SK-N-SH treated with all-trans-retinoic acid at 6 μM for 48 hours (cell line): ENCODE measurements around the gene RRP15.

ENCODE experiments used
- ATAC-seq: fragments of 200-7000 bp; cut with Tn5 transposase; 3 replicates; pipeline ENCODE4 v1.9.1; 2020; ENCODE audit warnings: mild to moderate bottlenecking, moderate library complexity
- ARNTL ChIP-seq: fragments of 450-650 bp; formaldehyde crosslinking; IDR thresholded peaks from 2 replicates; pipeline ENCODE4 v1.5.0; 2020; ENCODE audit warnings: low read depth, mild to moderate bottlenecking, moderate library complexity, borderline replicate concordance
- BACH2 ChIP-seq: fragments of 250-450 bp; sonication (Bioruptor Pico); IDR thresholded peaks from 2 replicates; pipeline ENCODE4 v1.9.0; 2021; ENCODE audit warnings: mild to moderate bottlenecking, borderline replicate concordance
- CSDC2 ChIP-seq: fragments of 250-450 bp; sonication (Bioruptor Pico); IDR thresholded peaks from 2 replicates; pipeline ENCODE4 v1.5.0; 2020; ENCODE audit warnings: mild to moderate bottlenecking, moderate library complexity
- ESRRG ChIP-seq: fragments of 250-450 bp; sonication (Bioruptor Pico); IDR thresholded peaks from 2 replicates; pipeline ENCODE4 v1.6.1; 2021; ENCODE audit warnings: mild to moderate bottlenecking
- GLIS3 ChIP-seq: fragments of 250-450 bp; sonication (Bioruptor Pico); IDR thresholded peaks from 2 replicates; pipeline ENCODE4 v1.5.0; 2020; ENCODE audit warnings: mild to moderate bottlenecking, moderate library complexity
- ISL1 ChIP-seq: fragments of 250-450 bp; sonication (Bioruptor Pico); IDR thresholded peaks from 2 replicates; pipeline ENCODE4 v2.1.2; 2022; ENCODE audit warnings: mild to moderate bottlenecking, moderate library complexity
- OSR1 ChIP-seq: fragments of 250-450 bp; sonication (Bioruptor Pico); IDR thresholded peaks from 2 replicates; pipeline ENCODE4 v1.8.0; 2022; ENCODE audit warnings: moderate library complexity, mild to moderate bottlenecking, inconsistent platforms
- PPARA ChIP-seq: fragments of 250-450 bp; sonication (Bioruptor Pico); IDR thresholded peaks from 2 replicates; pipeline ENCODE4 v1.5.0; 2020; ENCODE audit warnings: mild to moderate bottlenecking, borderline replicate concordance
- SNAI2 ChIP-seq: fragments of 250-450 bp; sonication (Bioruptor Pico); IDR thresholded peaks from 2 replicates; pipeline ENCODE4 v1.5.0; 2020; ENCODE audit warnings: mild to moderate bottlenecking, moderate library complexity
- TCF4 ChIP-seq: fragments of 250-450 bp; sonication (Bioruptor Pico); IDR thresholded peaks from 2 replicates; pipeline ENCODE4 v1.8.0; 2021; ENCODE audit warnings: mild to moderate bottlenecking, moderate library complexity, borderline replicate concordance
- TOX ChIP-seq: fragments of 250-450 bp; sonication (Bioruptor Pico); IDR thresholded peaks from 2 replicates; pipeline ENCODE4 v1.8.0; 2021; ENCODE audit warnings: mild to moderate bottlenecking, moderate library complexity, borderline replicate concordance
- ZC3H10 ChIP-seq: fragments of 250-450 bp; sonication (Bioruptor Pico); IDR thresholded peaks from 2 replicates; pipeline ENCODE4 v1.5.1; 2021; ENCODE audit warnings: mild to moderate bottlenecking, moderate library complexity
- ZFP3 ChIP-seq: fragments of 250-450 bp; sonication (Bioruptor Pico); IDR thresholded peaks from 2 replicates; pipeline ENCODE4 v1.5.0; 2020; ENCODE audit warnings: mild to moderate bottlenecking, moderate library complexity
- ZFP30 ChIP-seq: fragments of 450-650 bp; formaldehyde crosslinking; IDR thresholded peaks from 2 replicates; pipeline ENCODE4 v1.5.0; 2022; ENCODE audit warnings: mild to moderate bottlenecking, moderate library complexity
- ZNF565 ChIP-seq: fragments of 450-650 bp; formaldehyde crosslinking; conservative IDR thresholded peaks from 2 replicates; pipeline ENCODE4 v1.5.0; 2020; ENCODE audit warnings: low read depth, mild to moderate bottlenecking, moderate library complexity
- ZNF70 ChIP-seq: fragments of 450-650 bp; formaldehyde crosslinking; IDR thresholded peaks from 2 replicates; pipeline ENCODE4 v1.5.0; 2020; ENCODE audit warnings: mild to moderate bottlenecking, moderate library complexity
- ZNF8 ChIP-seq: fragments of 450-650 bp; formaldehyde crosslinking; IDR thresholded peaks from 2 replicates; pipeline ENCODE4 v1.5.0; 2020; ENCODE audit warnings: mild to moderate bottlenecking, moderate library complexity
- TF ChIP-seq, protein P1 (sequence below): fragments of 250-450 bp; sonication (Bioruptor Pico); IDR thresholded peaks from 2 replicates; pipeline ENCODE4 v1.8.0; 2020; ENCODE audit warnings: mild to moderate bottlenecking, moderate library complexity, borderline replicate concordance
- TF ChIP-seq, protein P2 (sequence below): fragments of 250-450 bp; sonication (Bioruptor Pico); IDR thresholded peaks from 2 replicates; pipeline ENCODE4 v1.8.0; 2021; ENCODE audit warnings: low read depth, mild to moderate bottlenecking, moderate library complexity, borderline replicate concordance
- TF ChIP-seq, protein P3 (sequence below): fragments of 250-450 bp; sonication (Bioruptor Pico); IDR thresholded peaks from 2 replicates; pipeline ENCODE4 v1.5.1; 2021; ENCODE audit warnings: mild to moderate bottlenecking, moderate library complexity
- TF ChIP-seq, protein P4 (sequence below): fragments of 250-450 bp; sonication (Bioruptor Pico); IDR thresholded peaks from 2 replicates; pipeline ENCODE4 v1.5.1; 2020; ENCODE audit warnings: low read depth, mild to moderate bottlenecking, moderate library complexity
- TF ChIP-seq, protein P5 (sequence below): fragments of 250-450 bp; sonication (Bioruptor Pico); IDR thresholded peaks from 2 replicates; pipeline ENCODE4 v1.5.0; 2020; ENCODE audit warnings: mild to moderate bottlenecking, moderate library complexity

The RRP15 gene

DNA sequence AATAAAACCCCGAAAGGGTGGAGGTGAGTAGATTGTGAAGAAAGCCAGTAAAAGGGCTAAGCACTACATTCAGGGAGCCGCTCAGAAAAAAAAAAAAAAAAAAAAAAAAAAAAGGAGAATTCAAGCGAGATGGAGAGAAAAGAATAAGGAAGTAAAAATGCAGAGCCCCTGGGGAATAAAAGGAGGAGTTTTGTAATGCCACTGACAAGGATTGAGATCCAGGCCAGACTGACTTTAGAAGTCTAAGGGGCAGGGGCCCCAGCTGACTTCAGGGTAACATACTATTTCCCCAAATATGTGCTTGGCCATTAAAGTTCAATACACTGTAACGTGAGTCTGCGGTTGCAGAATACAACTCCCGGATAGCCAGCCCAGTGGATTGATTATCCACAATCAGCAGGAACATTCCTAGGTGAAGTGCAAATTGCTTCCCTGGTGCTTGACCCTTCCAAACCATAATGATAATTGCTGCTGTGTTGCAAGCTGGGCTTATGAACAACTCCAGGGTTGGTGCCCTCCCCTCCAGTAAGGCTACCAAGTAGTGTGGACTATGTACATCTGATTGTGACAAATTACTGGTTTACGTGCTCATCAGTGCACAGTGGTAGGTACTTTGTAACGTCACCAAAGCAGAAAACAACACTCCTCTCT is 30.7 kb upstream of the RRP15 start:
- no peak for TF ChIP-seq PPARA (CRISPR knock-in tag)
- ATAC-seq, result no peak

DNA sequence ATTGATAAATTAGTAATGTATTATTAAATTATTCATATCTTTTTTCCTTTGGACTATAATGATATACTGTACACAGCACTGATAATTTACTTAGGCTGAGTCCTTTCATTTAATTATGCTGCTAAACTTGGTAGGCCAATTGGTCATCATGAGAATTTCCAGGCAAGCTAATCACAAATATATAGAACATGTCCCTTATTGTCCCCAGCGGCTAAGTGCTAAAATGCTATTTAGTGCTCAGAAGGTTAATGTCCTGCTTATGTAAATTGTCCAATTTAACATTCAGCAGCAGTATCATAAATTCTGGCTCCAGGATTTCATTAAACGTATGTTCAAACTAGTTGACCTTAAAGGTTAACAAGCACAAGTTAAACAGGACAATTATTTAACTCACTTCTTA is 30.0 kb upstream of the RRP15 start:
- no peak for ATAC-seq
- TF ChIP-seq, protein P1, sequence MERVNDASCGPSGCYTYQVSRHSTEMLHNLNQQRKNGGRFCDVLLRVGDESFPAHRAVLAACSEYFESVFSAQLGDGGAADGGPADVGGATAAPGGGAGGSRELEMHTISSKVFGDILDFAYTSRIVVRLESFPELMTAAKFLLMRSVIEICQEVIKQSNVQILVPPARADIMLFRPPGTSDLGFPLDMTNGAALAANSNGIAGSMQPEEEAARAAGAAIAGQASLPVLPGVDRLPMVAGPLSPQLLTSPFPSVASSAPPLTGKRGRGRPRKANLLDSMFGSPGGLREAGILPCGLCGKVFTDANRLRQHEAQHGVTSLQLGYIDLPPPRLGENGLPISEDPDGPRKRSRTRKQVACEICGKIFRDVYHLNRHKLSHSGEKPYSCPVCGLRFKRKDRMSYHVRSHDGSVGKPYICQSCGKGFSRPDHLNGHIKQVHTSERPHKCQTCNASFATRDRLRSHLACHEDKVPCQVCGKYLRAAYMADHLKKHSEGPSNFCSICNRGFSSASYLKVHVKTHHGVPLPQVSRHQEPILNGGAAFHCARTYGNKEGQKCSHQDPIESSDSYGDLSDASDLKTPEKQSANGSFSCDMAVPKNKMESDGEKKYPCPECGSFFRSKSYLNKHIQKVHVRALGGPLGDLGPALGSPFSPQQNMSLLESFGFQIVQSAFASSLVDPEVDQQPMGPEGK (CRISPR knock-in tag), result no peak
- no peak for TF ChIP-seq ISL1
- no peak for TF ChIP-seq ZFP30 (CRISPR knock-in tag)
- no peak for TF ChIP-seq ESRRG (CRISPR knock-in tag)
- no peak for TF ChIP-seq OSR1 (CRISPR knock-in tag)
- TF ChIP-seq, protein P2, sequence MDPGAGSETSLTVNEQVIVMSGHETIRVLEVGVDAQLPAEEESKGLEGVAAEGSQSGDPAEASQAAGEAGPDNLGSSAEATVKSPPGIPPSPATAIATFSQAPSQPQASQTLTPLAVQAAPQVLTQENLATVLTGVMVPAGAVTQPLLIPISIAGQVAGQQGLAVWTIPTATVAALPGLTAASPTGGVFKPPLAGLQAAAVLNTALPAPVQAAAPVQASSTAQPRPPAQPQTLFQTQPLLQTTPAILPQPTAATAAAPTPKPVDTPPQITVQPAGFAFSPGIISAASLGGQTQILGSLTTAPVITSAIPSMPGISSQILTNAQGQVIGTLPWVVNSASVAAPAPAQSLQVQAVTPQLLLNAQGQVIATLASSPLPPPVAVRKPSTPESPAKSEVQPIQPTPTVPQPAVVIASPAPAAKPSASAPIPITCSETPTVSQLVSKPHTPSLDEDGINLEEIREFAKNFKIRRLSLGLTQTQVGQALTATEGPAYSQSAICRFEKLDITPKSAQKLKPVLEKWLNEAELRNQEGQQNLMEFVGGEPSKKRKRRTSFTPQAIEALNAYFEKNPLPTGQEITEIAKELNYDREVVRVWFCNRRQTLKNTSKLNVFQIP (CRISPR knock-in tag), result no peak
- TF ChIP-seq, protein P3, sequence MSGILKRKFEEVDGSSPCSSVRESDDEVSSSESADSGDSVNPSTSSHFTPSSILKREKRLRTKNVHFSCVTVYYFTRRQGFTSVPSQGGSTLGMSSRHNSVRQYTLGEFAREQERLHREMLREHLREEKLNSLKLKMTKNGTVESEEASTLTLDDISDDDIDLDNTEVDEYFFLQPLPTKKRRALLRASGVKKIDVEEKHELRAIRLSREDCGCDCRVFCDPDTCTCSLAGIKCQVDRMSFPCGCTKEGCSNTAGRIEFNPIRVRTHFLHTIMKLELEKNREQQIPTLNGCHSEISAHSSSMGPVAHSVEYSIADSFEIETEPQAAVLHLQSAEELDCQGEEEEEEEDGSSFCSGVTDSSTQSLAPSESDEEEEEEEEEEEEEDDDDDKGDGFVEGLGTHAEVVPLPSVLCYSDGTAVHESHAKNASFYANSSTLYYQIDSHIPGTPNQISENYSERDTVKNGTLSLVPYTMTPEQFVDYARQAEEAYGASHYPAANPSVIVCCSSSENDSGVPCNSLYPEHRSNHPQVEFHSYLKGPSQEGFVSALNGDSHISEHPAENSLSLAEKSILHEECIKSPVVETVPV (CRISPR knock-in tag), result no peak
- no peak for TF ChIP-seq ZNF8
- TF ChIP-seq, protein P4, sequence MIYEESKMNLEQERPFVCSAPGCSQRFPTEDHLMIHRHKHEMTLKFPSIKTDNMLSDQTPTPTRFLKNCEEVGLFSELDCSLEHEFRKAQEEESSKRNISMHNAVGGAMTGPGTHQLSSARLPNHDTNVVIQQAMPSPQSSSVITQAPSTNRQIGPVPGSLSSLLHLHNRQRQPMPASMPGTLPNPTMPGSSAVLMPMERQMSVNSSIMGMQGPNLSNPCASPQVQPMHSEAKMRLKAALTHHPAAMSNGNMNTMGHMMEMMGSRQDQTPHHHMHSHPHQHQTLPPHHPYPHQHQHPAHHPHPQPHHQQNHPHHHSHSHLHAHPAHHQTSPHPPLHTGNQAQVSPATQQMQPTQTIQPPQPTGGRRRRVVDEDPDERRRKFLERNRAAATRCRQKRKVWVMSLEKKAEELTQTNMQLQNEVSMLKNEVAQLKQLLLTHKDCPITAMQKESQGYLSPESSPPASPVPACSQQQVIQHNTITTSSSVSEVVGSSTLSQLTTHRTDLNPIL (CRISPR knock-in tag), result no peak
- TF ChIP-seq SNAI2 (CRISPR knock-in tag), result no peak
- no peak for TF ChIP-seq ZNF70 (CRISPR knock-in tag)
- no peak for TF ChIP-seq ZFP3 (CRISPR knock-in tag)
- TF ChIP-seq PPARA (CRISPR knock-in tag), result no peak
- TF ChIP-seq ZC3H10, result no peak
- TF ChIP-seq BACH2 (CRISPR knock-in tag), result no peak
- no peak for TF ChIP-seq TOX (CRISPR knock-in tag)
- no peak for TF ChIP-seq CSDC2 (CRISPR knock-in tag)
- TF ChIP-seq GLIS3 (CRISPR knock-in tag), result no peak
- no peak for TF ChIP-seq ZNF565 (CRISPR knock-in tag)
- TF ChIP-seq, all 23 proteins: peak for 0

DNA sequence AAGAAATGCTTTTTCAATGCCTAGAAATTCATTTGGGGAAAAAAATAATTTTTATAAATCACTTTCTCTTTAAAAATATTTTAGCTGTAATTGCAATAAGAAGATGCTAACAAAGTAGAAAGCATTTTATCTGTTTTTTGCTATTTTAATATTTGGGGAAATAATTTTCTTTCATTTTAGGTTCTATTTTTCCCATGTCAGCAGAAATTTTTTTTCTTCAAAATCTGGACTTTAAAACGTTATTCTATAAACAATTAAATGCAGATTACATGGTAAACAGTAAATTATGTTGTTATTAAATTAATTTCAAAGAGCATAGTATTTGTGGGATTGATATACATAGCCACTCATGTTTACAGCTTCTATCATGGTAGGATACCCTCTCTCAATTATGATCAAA is 27.7 kb upstream of the RRP15 start:
- ATAC-seq, result no peak
- TF ChIP-seq, protein P4 (CRISPR knock-in tag), result no peak
- TF ChIP-seq ZFP3 (CRISPR knock-in tag), result no peak
- no peak for TF ChIP-seq ZFP30 (CRISPR knock-in tag)
- TF ChIP-seq, protein P2 (CRISPR knock-in tag), result no peak

DNA sequence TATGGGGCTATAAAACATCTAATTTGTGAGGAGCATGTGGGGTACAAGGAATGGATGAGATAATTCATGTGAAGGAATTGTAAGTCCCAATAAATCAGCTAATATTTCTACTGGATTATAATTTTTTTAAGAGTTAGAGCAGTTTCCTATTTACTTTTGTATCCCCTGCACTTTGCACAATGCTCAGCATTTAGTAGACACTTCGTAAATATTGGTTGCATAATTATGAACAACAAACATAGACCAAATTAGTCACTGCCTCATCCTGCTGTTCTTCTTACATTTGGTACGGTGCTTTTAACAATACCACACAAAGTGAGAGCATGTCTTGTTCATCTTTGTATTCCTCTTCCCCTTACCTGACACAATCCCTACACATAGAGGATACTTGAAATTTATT is 27.1 kb upstream of the RRP15 start:
- no peak for ATAC-seq
- no peak for TF ChIP-seq GLIS3 (CRISPR knock-in tag)
- no peak for TF ChIP-seq ISL1
- TF ChIP-seq ESRRG (CRISPR knock-in tag), result no peak
- TF ChIP-seq ZFP3 (CRISPR knock-in tag), result no peak
- TF ChIP-seq, protein P5, sequence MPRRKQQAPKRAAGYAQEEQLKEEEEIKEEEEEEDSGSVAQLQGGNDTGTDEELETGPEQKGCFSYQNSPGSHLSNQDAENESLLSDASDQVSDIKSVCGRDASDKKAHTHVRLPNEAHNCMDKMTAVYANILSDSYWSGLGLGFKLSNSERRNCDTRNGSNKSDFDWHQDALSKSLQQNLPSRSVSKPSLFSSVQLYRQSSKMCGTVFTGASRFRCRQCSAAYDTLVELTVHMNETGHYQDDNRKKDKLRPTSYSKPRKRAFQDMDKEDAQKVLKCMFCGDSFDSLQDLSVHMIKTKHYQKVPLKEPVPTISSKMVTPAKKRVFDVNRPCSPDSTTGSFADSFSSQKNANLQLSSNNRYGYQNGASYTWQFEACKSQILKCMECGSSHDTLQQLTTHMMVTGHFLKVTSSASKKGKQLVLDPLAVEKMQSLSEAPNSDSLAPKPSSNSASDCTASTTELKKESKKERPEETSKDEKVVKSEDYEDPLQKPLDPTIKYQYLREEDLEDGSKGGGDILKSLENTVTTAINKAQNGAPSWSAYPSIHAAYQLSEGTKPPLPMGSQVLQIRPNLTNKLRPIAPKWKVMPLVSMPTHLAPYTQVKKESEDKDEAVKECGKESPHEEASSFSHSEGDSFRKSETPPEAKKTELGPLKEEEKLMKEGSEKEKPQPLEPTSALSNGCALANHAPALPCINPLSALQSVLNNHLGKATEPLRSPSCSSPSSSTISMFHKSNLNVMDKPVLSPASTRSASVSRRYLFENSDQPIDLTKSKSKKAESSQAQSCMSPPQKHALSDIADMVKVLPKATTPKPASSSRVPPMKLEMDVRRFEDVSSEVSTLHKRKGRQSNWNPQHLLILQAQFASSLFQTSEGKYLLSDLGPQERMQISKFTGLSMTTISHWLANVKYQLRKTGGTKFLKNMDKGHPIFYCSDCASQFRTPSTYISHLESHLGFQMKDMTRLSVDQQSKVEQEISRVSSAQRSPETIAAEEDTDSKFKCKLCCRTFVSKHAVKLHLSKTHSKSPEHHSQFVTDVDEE (CRISPR knock-in tag), result no peak
- TF ChIP-seq ZFP30 (CRISPR knock-in tag), result no peak
- TF ChIP-seq ARNTL (CRISPR knock-in tag), result no peak
- TF ChIP-seq TCF4 (CRISPR knock-in tag), result no peak
